ENCODE results near the gene PLS1.
A peak's percentile ranks its signal among the peaks of the same experiment; 100 is the strongest.
"Not testable (repeated sequence)": the region's sequence is repeated elsewhere in the genome, so short reads cannot be mapped to it uniquely, and the experiment has no call there.

The PLS1 gene

GRCh38 chr3:142705198-142705597 lies 109.0 kb downstream of the PLS1 start:
- no peak for DNase-seq (ENCODE audit: low spot score)

- no peak for DNase-seq (ENCODE audit: low spot score)
Measured at GRCh38 chr3:142706321-142707127, 110.3 kb downstream of the PLS1 start.

GRCh38 chr3:142709207-142709606 lies 113.0 kb downstream of the PLS1 start:
- DNase-seq (ENCODE audit: low spot score): no peak

GRCh38 chr3:142714882-142715281 lies 118.7 kb downstream of the PLS1 start:
- not testable (repeated sequence) for DNase-seq (ENCODE audit: low spot score)

GRCh38 chr3:142716102-142716501 lies 119.9 kb downstream of the PLS1 start:
- DNase-seq (ENCODE audit: low spot score): no peak

GRCh38 chr3:142723665-142723967 lies 127.4 kb downstream of the PLS1 start:
- DNase-seq (ENCODE audit: low spot score): no peak

- DNase-seq (ENCODE audit: low spot score): peak; percentile 91
Measured at GRCh38 chr3:142723968-142724681, 127.9 kb downstream of the PLS1 start, which contains the start of gene TRPC1. Gene TRPC1 (plus strand): TSS chr3:142724034. CDS start chr3:142724560, 526 bp downstream.

- peak; percentile 85 for DNase-seq (ENCODE audit: low spot score)
Measured at GRCh38 chr3:142724682-142725356, 128.6 kb downstream of the PLS1 start.

GRCh38 chr3:142725357-142725739 lies 129.2 kb downstream of the PLS1 start:
- no peak for DNase-seq (ENCODE audit: low spot score)

GRCh38 chr3:142726017-142726416 lies 129.8 kb downstream of the PLS1 start:
- DNase-seq (ENCODE audit: low spot score): no peak

- DNase-seq (ENCODE audit: low spot score): no peak
Measured at GRCh38 chr3:142732066-142732465, 135.9 kb downstream of the PLS1 start.

- no peak for DNase-seq (ENCODE audit: low spot score)
Measured at GRCh38 chr3:142734834-142735233, 138.6 kb downstream of the PLS1 start.

GRCh38 chr3:142735462-142735861 lies 139.3 kb downstream of the PLS1 start:
- no peak for DNase-seq (ENCODE audit: low spot score)

- DNase-seq (ENCODE audit: low spot score): no peak
Measured at GRCh38 chr3:142738396-142738795, 142.2 kb downstream of the PLS1 start.

- no peak for DNase-seq (ENCODE audit: low spot score)
Measured at GRCh38 chr3:142746646-142747045, 150.5 kb downstream of the PLS1 start.

- not testable (repeated sequence) for DNase-seq (ENCODE audit: low spot score)
Measured at GRCh38 chr3:142750531-142750930, 154.3 kb downstream of the PLS1 start.

- DNase-seq (ENCODE audit: low spot score): not testable (repeated sequence)
Measured at GRCh38 chr3:142752605-142753004, 156.4 kb downstream of the PLS1 start.

- no peak for DNase-seq (ENCODE audit: low spot score)
Measured at GRCh38 chr3:142754494-142754893, 158.3 kb downstream of the PLS1 start.
